Omental fat pad (tissue), 4 donors: ENCODE results near the gene SYCP2. TPM values are rescaled to one million over a fixed set of nuclear protein-coding genes. Genes with fewer than 3 reads are reported as not detected.

Experiments
- ATAC-seq: fragments of 150-250 bp; one replicate; pipeline ENCODE4 v1.9.1; 2016; ENCODE audit warnings: mild to moderate bottlenecking, moderate library complexity; ENCODE audit not compliant: low FRiP score
- DNase-seq: peaks from one replicate; pipeline ENCODE4 v3.0.0-alpha.2; 2019; ENCODE audit warnings: low spot score
- small RNA-seq: library from RNA; depleted of rRNA; stranded (forward); fragments of <200 nt; gene quantifications from one replicate; pipeline ENCODE3, GENCODE V24; 2016
- total RNA-seq, 4 donors: library from RNA; depleted of rRNA; stranded (reverse); fragments of >200 nt; gene quantifications; one replicate each; pipeline ENCODE4 v1.1.0, GENCODE V29; 2016
- TF ChIP-seq, protein P1 (sequence below), 3 donors: fragments of 450-650 bp; IDR thresholded peaks; one replicate each; pipeline ENCODE4 v1.5.1; 2016 to 2017; ENCODE audit warnings: antibody characterized with exemption in 3 of 3, mild to moderate bottlenecking in 3 of 3, moderate library complexity in 2 of 3

The SYCP2 gene
- total RNA-seq, 4 donors from 2014 or later, result 1.8 to 8.8 (median 2.9) TPM

DNA sequence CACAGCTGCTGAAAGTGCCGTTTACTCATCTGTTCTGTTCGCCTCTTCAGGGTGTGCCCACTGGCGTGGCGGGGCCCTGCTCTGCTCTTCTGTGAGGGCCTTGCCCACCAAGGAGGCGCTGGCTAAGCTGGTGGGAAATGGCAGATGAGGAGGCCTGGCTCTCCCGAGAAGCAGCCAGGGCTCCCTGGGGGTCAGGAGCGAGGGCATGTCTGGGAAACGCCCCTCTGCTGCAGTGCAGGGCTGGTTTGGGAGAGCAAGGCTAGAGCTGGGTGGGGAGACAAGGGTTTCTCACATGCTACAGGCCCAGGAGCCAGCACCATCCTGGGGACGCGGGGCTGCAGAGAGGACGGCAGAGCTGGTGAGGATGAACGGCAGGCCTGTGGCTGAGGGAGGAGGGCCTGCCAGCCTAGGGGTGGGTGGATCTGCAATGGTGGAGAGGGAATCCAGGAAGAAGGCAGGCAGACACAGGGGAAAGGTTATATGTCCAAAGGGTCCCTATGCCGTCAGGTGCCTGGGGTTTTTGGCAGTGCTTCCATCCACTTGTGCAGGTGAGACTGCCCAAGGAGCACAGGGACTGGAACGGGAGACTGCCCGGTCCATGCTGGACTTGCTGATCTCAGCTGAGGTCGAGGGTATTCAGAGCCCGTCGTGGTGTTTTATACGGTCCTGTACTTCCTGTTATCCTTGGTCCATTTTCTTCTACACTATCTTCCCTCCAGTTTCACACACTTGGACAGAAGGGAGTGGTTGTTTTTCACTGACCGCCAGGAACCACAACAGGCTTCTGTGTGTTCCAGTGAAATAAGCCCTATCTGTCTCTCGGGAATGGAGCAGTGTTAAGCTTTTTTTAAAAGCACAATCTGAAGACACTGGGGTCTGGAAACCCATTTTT is 119.2 kb downstream of the SYCP2 start:
- TF ChIP-seq, protein P1, sequence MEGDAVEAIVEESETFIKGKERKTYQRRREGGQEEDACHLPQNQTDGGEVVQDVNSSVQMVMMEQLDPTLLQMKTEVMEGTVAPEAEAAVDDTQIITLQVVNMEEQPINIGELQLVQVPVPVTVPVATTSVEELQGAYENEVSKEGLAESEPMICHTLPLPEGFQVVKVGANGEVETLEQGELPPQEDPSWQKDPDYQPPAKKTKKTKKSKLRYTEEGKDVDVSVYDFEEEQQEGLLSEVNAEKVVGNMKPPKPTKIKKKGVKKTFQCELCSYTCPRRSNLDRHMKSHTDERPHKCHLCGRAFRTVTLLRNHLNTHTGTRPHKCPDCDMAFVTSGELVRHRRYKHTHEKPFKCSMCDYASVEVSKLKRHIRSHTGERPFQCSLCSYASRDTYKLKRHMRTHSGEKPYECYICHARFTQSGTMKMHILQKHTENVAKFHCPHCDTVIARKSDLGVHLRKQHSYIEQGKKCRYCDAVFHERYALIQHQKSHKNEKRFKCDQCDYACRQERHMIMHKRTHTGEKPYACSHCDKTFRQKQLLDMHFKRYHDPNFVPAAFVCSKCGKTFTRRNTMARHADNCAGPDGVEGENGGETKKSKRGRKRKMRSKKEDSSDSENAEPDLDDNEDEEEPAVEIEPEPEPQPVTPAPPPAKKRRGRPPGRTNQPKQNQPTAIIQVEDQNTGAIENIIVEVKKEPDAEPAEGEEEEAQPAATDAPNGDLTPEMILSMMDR (IDR thresholded peaks at IDR 0.05), result no peak
- DNase-seq (no peak), ATAC-seq (no peak)

Small RNA genes lying within 50 kb of the gene (small RNA-seq; reads per million reads assigned to genes)
- gene RNU7-141P, result not detected

Other genes with a start within 250 kb of the SYCP2 start
- 10 to 100 TPM in 1 of 4 donors, 1 to 10 TPM in 3; 3.5 to 16.7 (median 6.0) TPM for gene PPP1R3D, start 6.7 kb upstream of the SYCP2 start, total RNA-seq
- gene FAM217B, start 6.8 kb upstream of the SYCP2 start, total RNA-seq, result 10 to 100 TPM in 1 of 4 donors, 1 to 10 TPM in 3; 3.7 to 16.6 (median 5.7) TPM
- 1 to 10 TPM in 3 of 4 donors, under 1 TPM in 1; 0.60 to 4.1 (median 1.6) TPM for gene CDH26, start 24.8 kb upstream of the SYCP2 start, total RNA-seq